Coronary artery (tissue), 2 donors: Measurements from ENCODE around the gene MARCKSL1.

ENCODE experiments used
- DNase-seq: peaks from one replicate; pipeline ENCODE4 v3.0.0-alpha.2; 2017; ENCODE audit warnings: low spot score
- H3K27ac ChIP-seq, 2 donors: fragments of 200-600 bp; sonication (generic); one replicate each; pipeline ENCODE4 v1.5.1; 2016 to 2019
- H3K4me3 ChIP-seq: fragments of 200-600 bp; sonication (generic); 2 replicates; pipeline ENCODE4 v1.5.1; 2016; ENCODE audit warnings: mild to moderate bottlenecking, moderate library complexity
- CTCF ChIP-seq: fragments of 200-600 bp; sonication (generic); IDR thresholded peaks from one replicate; pipeline ENCODE4 v1.5.1; 2019; ENCODE audit warnings: antibody characterized with exemption

Gene MARCKSL1

GRCh38 chr1:32337855-32338636 lies 2.0 kb upstream of the MARCKSL1 start:
- Histone ChIP-seq H3K27ac (peak overlapping the region in 1 of 2 donors; percentile 73), H3K4me3 (no peak overlapping the region)
- no peak for TF ChIP-seq CTCF
- no peak for DNase-seq

- peak overlapping the region in 1 of 2 donors; percentile 73 for H3K27ac ChIP-seq
- no peak for DNase-seq
- no peak overlapping the region for H3K4me3 ChIP-seq
- TF ChIP-seq CTCF: no peak
Observed at GRCh38 chr1:32336963-32337675, 1.1 kb upstream of the MARCKSL1 start.

- DNase-seq: no peak
- H3K27ac ChIP-seq: peak overlapping the region in 1 of 2 donors; percentile 73
- H3K4me3 ChIP-seq: peak overlapping the region; percentile 81
- no peak for TF ChIP-seq CTCF
Observed at GRCh38 chr1:32336591-32336932, 529 bp upstream of the MARCKSL1 start.

GRCh38 chr1:32335535-32335789 lies 571 bp downstream of the MARCKSL1 start:
- Histone ChIP-seq H3K4me3 (peak overlapping the region; percentile 81), H3K27ac (peak overlapping the region in 1 of 2 donors; percentile 73)
- DNase-seq: no peak
- no peak for TF ChIP-seq CTCF

- no peak for DNase-seq
- Histone ChIP-seq H3K4me3 (peak overlapping the region; percentile 81), H3K27ac (peak overlapping the region in 1 of 2 donors; percentile 73)
- TF ChIP-seq CTCF: peak; percentile 36
Observed at GRCh38 chr1:32334864-32335534, 1.0 kb downstream of the MARCKSL1 start.

- no peak for DNase-seq
- H3K27ac ChIP-seq: no peak overlapping the region
- peak overlapping the region; percentile 81 for H3K4me3 ChIP-seq
- TF ChIP-seq CTCF: no peak
Observed at GRCh38 chr1:32334274-32334861, 1.7 kb downstream of the MARCKSL1 start.
